Upper lobe of right lung (tissue), 1 donor: ENCODE results near the gene SGSM1. TPM values are rescaled to one million over a fixed set of nuclear protein-coding genes. Genes with fewer than 3 reads are reported as not detected.

Experiments
- ATAC-seq: fragments of 200-7000 bp; cut with Tn5 transposase; one replicate; pipeline ENCODE4 v1.9.1; 2020; ENCODE audit warnings: mild to moderate bottlenecking, moderate library complexity
- DNase-seq: peaks from one replicate; pipeline ENCODE4 v3.0.0-alpha.2; 2020
- H3K27ac ChIP-seq: fragments of 200-600 bp; one replicate; pipeline ENCODE4 v1.8.0; 2022
- H3K27me3 ChIP-seq: fragments of 200-600 bp; one replicate; pipeline ENCODE4 v1.8.0; 2022; ENCODE audit warnings: mild to moderate bottlenecking
- H3K36me3 ChIP-seq: fragments of 200-600 bp; one replicate; pipeline ENCODE4 v1.8.0; 2022
- H3K4me1 ChIP-seq: fragments of 200-600 bp; one replicate; pipeline ENCODE4 v1.8.0; 2022
- H3K4me3 ChIP-seq: fragments of 200-600 bp; one replicate; pipeline ENCODE4 v1.8.0; 2022; ENCODE audit warnings: mild to moderate bottlenecking
- H3K9me3 ChIP-seq: fragments of 200-600 bp; one replicate; pipeline ENCODE4 v1.8.0; 2022
- intact Hi-C: fragments of 100-400 bp; cut with DNase I; formaldehyde crosslinking; loops from one replicate; pipeline ENCODE4 v1.11.0; 2022
- total RNA-seq: library from RNA; stranded (reverse); fragmentation: NEBNext Ultra II Directional; extraction: Animal tissue kit (Norgen Biotek cat#: 25700); gene quantifications from one replicate; pipeline ENCODE4 v1.2.1, GENCODE V29; 2021
- TF ChIP-seq, protein P1 (sequence below): fragments of 200-600 bp; IDR thresholded peaks from one replicate; pipeline ENCODE4 v1.8.0; 2022; ENCODE audit warnings: antibody characterized with exemption
- donor health status: DM: no; HTN: yes; CAD: no; lungs with severe emphysema.

The SGSM1 gene
- total RNA-seq, 1 donor from 2014 or later, result 3.8 TPM

DNA sequence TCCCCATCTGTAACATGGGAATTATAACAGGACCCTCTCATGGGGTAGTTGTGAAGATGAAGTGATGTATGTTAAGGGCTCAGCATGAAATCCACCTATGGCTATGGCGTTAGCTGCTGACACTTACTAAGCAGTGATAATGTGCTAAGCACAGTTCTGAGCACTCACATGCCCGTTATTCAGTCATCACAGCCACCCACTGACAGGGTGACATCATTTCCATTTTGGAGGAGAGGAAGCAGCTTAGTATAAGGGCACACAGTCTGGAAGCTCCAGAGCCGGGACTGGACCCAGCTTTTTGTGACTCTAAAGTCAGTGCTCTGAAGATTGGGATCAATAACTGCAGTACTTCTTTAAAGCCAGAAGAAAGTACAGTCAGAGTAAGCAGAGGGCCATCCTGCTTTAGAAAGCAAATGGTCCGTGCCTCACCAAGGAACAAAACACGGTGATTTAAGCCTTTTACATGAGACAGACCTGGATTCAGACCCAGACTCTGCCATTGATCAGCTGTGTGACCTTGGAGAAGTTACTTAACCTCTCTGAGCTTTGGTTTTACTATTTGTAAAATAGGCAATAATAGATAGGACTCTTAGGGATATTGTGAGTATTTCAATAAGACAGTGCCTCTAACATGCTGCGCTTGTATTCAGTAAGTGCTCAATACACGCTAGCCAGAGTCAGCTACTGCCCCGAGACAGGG lies 61.5 kb downstream of the SGSM1 start:
- Histone ChIP-seq H3K27ac (no peak overlapping the region), H3K36me3 (no peaks in the 10 kb centered on the region), H3K4me1 (no peaks in the 10 kb centered on the region), H3K27me3 (no peaks in the 10 kb centered on the region), H3K4me3 (no peak overlapping the region), H3K9me3 (no peaks in the 10 kb centered on the region)
- ATAC-seq (no peak), DNase-seq (no peak)
- TF ChIP-seq, protein P1, sequence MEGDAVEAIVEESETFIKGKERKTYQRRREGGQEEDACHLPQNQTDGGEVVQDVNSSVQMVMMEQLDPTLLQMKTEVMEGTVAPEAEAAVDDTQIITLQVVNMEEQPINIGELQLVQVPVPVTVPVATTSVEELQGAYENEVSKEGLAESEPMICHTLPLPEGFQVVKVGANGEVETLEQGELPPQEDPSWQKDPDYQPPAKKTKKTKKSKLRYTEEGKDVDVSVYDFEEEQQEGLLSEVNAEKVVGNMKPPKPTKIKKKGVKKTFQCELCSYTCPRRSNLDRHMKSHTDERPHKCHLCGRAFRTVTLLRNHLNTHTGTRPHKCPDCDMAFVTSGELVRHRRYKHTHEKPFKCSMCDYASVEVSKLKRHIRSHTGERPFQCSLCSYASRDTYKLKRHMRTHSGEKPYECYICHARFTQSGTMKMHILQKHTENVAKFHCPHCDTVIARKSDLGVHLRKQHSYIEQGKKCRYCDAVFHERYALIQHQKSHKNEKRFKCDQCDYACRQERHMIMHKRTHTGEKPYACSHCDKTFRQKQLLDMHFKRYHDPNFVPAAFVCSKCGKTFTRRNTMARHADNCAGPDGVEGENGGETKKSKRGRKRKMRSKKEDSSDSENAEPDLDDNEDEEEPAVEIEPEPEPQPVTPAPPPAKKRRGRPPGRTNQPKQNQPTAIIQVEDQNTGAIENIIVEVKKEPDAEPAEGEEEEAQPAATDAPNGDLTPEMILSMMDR, result no peak
- intact Hi-C loops, result no loop called here

GRCh38 chr22:24868979-24869378 lies 63.0 kb downstream of the SGSM1 start:
- Histone ChIP-seq H3K4me3 (no peak overlapping the region), H3K4me1 (no peaks in the 10 kb centered on the region), H3K36me3 (no peaks in the 10 kb centered on the region), H3K27me3 (no peaks in the 10 kb centered on the region), H3K27ac (no peak overlapping the region), H3K9me3 (no peaks in the 10 kb centered on the region)
- DNase-seq (no peak), ATAC-seq (no peak)
- TF ChIP-seq, protein P1, result no peak
- intact Hi-C loops, result no loop called here

GRCh38 chr22:24871611-24872205 lies 65.7 kb downstream of the SGSM1 start:
- intact Hi-C loops, result no loop called here
- Histone ChIP-seq H3K4me3 (no peak overlapping the region), H3K27ac (no peak overlapping the region), H3K27me3 (no peaks in the 10 kb centered on the region), H3K9me3 (no peaks in the 10 kb centered on the region), H3K4me1 (no peaks in the 10 kb centered on the region), H3K36me3 (no peaks in the 10 kb centered on the region)
- DNase-seq (no peak), ATAC-seq (no peak)
- TF ChIP-seq, protein P1, result no peak

- no peaks in the 10 kb centered on the region for H3K4me1 ChIP-seq
- H3K27ac ChIP-seq, result no peak overlapping the region
- intact Hi-C loops, result no loop called here
- no peaks in the 10 kb centered on the region for H3K9me3 ChIP-seq
- TF ChIP-seq, protein P1, result no peak
- no peaks in the 10 kb centered on the region for H3K27me3 ChIP-seq
- ATAC-seq (no peak), DNase-seq (no peak)
- H3K4me3 ChIP-seq, result no peak overlapping the region
- no peaks in the 10 kb centered on the region for H3K36me3 ChIP-seq
Measured at GRCh38 chr22:24873226-24873625, 67.2 kb downstream of the SGSM1 start.

GRCh38 chr22:24875862-24876506 lies 70.0 kb downstream of the SGSM1 start:
- no peak overlapping the region for H3K27ac ChIP-seq
- H3K4me3 ChIP-seq, result no peak overlapping the region
- intact Hi-C loops, result no loop called here
- no peaks in the 10 kb centered on the region for H3K4me1 ChIP-seq
- H3K27me3 ChIP-seq, result no peaks in the 10 kb centered on the region
- no peak for ATAC-seq
- H3K9me3 ChIP-seq, result no peaks in the 10 kb centered on the region
- H3K36me3 ChIP-seq, result no peaks in the 10 kb centered on the region
- no peak for DNase-seq
- TF ChIP-seq, protein P1, result no peak
